Measurements from ENCODE around the gene FPR3.
A peak's percentile ranks its signal among the peaks of the same experiment; 100 is the strongest.

FPR3 gene

GRCh38 chr19:51807925-51808324, 13.0 kb downstream of the FPR3 start:
- DNase-seq = no peak

GRCh38 chr19:51808333-51808986, 13.5 kb downstream of the FPR3 start:
- DNase-seq = peak; percentile 71

GRCh38 chr19:51809787-51810186, 14.8 kb downstream of the FPR3 start:
- DNase-seq = peak; percentile 22

GRCh38 chr19:51810223-51810622, 15.3 kb downstream of the FPR3 start:
- peak; percentile 12 for DNase-seq

GRCh38 chr19:51811344-51811743, 16.4 kb downstream of the FPR3 start:
- no peak for DNase-seq

GRCh38 chr19:51815043-51815442, 20.1 kb downstream of the FPR3 start:
- DNase-seq = no peak

GRCh38 chr19:51816711-51817110, 21.8 kb downstream of the FPR3 start:
- DNase-seq = no peak

- DNase-seq = no peak
Measured at GRCh38 chr19:51820011-51820410, 25.1 kb downstream of the FPR3 start.

GRCh38 chr19:51820831-51821446, 26.0 kb downstream of the FPR3 start:
- DNase-seq = no peak

GRCh38 chr19:51821456-51821855, 26.5 kb downstream of the FPR3 start:
- no peak for DNase-seq

- DNase-seq = no peak
Measured at GRCh38 chr19:51821921-51822320, 27.0 kb downstream of the FPR3 start.

GRCh38 chr19:51822325-51822724, 27.4 kb downstream of the FPR3 start:
- no peak for DNase-seq

GRCh38 chr19:51822946-51823345, 28.0 kb downstream of the FPR3 start:
- no peak for DNase-seq

- DNase-seq = no peak
Measured at GRCh38 chr19:51824281-51825005, 29.5 kb downstream of the FPR3 start.

GRCh38 chr19:51830274-51830673, 35.3 kb downstream of the FPR3 start:
- DNase-seq = no peak

GRCh38 chr19:51837145-51837544, 42.2 kb downstream of the FPR3 start:
- no peak for DNase-seq

- no peak for DNase-seq
Measured at GRCh38 chr19:51861870-51862622, 67.1 kb downstream of the FPR3 start.

GRCh38 chr19:51873097-51873496, 78.1 kb downstream of the FPR3 start:
- no peak for DNase-seq
